ENCODE results near the gene RHOBTB1.

Gene RHOBTB1

GRCh38 chr10:60963441-60964256 lies 19.7 kb upstream of the RHOBTB1 start:
- H3K4me3 ChIP-seq (ENCODE audit: low read depth, low read length) = no peak overlapping the region
- DNase-seq = no peak

DNA sequence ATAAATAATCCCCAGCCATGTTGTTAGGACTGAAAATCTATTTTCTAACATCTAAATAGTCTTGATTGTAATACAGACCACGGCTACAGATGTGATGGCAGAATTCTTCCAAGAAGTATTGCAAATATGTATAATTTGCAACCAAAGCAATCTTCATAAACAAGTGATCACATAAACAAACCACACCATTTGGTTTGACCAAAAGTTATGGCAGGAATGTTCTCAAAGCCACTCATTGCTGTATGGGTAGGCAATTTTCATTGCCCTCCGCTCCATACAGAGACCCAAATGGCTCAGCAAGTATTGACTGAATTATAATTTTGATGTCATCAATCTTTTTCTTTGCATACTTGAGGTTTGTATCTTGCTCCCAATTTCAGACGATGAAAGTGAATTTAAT lies 19.0 kb upstream of the RHOBTB1 start:
- Histone ChIP-seq H3K27ac (no peak overlapping the region), H3K9me3 (ENCODE audit: severe bottlenecking) (no peaks in the 10 kb centered on the region), H3K4me3 (ENCODE audit: low read depth, low read length) (no peak overlapping the region), H3K36me3 (no peaks in the 10 kb centered on the region), H3K27me3 (ENCODE audit: insufficient read depth, low read depth, severe bottlenecking) (no peaks in the 10 kb centered on the region)
- TF ChIP-seq, protein P1, sequence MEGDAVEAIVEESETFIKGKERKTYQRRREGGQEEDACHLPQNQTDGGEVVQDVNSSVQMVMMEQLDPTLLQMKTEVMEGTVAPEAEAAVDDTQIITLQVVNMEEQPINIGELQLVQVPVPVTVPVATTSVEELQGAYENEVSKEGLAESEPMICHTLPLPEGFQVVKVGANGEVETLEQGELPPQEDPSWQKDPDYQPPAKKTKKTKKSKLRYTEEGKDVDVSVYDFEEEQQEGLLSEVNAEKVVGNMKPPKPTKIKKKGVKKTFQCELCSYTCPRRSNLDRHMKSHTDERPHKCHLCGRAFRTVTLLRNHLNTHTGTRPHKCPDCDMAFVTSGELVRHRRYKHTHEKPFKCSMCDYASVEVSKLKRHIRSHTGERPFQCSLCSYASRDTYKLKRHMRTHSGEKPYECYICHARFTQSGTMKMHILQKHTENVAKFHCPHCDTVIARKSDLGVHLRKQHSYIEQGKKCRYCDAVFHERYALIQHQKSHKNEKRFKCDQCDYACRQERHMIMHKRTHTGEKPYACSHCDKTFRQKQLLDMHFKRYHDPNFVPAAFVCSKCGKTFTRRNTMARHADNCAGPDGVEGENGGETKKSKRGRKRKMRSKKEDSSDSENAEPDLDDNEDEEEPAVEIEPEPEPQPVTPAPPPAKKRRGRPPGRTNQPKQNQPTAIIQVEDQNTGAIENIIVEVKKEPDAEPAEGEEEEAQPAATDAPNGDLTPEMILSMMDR (IDR thresholded peaks at IDR 0.05; ENCODE audit: low read depth, low read length) = no peak
- no peak for DNase-seq

More at GRCh38 chr10:60963441-60964256, 19.7 kb upstream of the RHOBTB1 start:
- TF ChIP-seq, protein P1 (IDR thresholded peaks at IDR 0.05; ENCODE audit: low read depth, low read length) = no peak
- Histone ChIP-seq H3K9me3 (ENCODE audit: severe bottlenecking) (no peaks in the 10 kb centered on the region), H3K27me3 (ENCODE audit: insufficient read depth, low read depth, severe bottlenecking) (no peaks in the 10 kb centered on the region), H3K36me3 (no peaks in the 10 kb centered on the region), H3K27ac (peak overlapping the region; percentile 27)

DNA sequence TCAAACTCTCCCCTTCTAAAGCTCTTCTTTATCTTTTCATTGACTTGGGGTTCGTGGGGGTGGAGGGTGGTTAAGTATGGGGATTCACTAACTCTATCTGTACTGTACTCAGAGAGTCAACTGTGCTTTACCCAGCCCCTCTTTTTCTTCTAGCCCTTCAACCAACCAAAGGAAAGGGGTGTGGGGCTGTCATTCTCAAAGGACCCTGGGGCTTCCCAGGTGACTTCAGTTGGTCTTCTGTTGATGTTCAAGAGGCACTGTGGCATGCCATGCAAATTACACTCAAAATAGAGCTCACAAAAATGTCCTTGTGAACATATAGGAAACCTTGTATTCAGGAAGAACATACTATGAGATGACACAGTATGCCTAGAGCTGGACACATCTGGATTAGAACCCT lies 16.9 kb upstream of the RHOBTB1 start:
- TF ChIP-seq, protein P1 (IDR thresholded peaks at IDR 0.05; ENCODE audit: low read depth, low read length) = no peak
- Histone ChIP-seq H3K27me3 (ENCODE audit: insufficient read depth, low read depth, severe bottlenecking) (no peaks in the 10 kb centered on the region), H3K36me3 (no peaks in the 10 kb centered on the region), H3K27ac (no peak overlapping the region), H3K4me3 (ENCODE audit: low read depth, low read length) (no peak overlapping the region), H3K9me3 (ENCODE audit: severe bottlenecking) (no peaks in the 10 kb centered on the region)
- no peak for DNase-seq

- DNase-seq = no peak
Measured at GRCh38 chr10:60960031-60960430, 16.0 kb upstream of the RHOBTB1 start.

DNA sequence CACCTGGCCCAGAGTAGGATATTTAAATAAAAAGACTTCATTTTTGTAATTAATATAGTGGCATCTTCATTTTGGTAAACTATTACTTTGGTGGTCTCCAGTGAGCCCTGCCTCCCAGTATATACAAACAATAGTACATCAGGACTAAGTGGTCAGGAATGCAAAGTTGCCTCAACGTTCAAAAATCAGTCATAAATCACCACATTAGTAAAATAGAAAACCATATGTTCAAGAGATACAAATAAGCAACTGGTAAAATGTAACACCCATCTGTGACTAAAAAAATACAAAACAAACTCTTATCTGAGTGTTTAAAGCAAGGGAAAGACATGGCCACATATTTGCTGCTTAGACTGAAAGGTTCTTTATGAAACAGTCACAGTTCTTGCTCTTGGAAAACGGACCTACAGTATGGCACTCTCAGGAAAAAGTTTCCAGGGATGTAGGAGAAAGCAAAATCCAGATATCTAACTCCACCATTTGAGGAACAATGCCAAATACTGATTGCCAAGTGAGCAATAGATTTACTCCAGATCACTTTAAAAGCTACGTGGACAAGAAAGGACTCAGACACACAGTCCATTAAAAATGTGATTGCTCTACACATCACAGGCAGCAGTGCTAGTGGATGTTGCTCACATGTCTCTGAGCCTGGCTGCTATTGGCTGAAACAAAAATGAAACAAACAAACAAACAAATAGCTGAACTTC lies 15.1 kb upstream of the RHOBTB1 start:
- H3K36me3 ChIP-seq = no peaks in the 10 kb centered on the region
- no peaks in the 10 kb centered on the region for H3K9me3 ChIP-seq (ENCODE audit: severe bottlenecking)
- no peak overlapping the region for H3K4me3 ChIP-seq (ENCODE audit: low read depth, low read length)
- H3K27ac ChIP-seq = no peak overlapping the region
- no peaks in the 10 kb centered on the region for H3K27me3 ChIP-seq (ENCODE audit: insufficient read depth, low read depth, severe bottlenecking)
- no peak for DNase-seq
- TF ChIP-seq, protein P1 (IDR thresholded peaks at IDR 0.05; ENCODE audit: low read depth, low read length) = no peak

More at GRCh38 chr10:60960031-60960430, 16.0 kb upstream of the RHOBTB1 start:
- H3K36me3 ChIP-seq = no peaks in the 10 kb centered on the region
- no peaks in the 10 kb centered on the region for H3K27me3 ChIP-seq (ENCODE audit: insufficient read depth, low read depth, severe bottlenecking)
- TF ChIP-seq, protein P1 (IDR thresholded peaks at IDR 0.05; ENCODE audit: low read depth, low read length) = no peak
- H3K27ac ChIP-seq = no peak overlapping the region
- no peaks in the 10 kb centered on the region for H3K9me3 ChIP-seq (ENCODE audit: severe bottlenecking)
- no peak overlapping the region for H3K4me3 ChIP-seq (ENCODE audit: low read depth, low read length)

Measured in WERI-Rb-1 (cell line).